Measurements from ENCODE around the gene SHROOM4. TPM values are rescaled to one million over a fixed set of nuclear protein-coding genes. Genes with fewer than 3 reads are reported as not detected.
A peak's percentile ranks its signal among the peaks of the same experiment; 100 is the strongest.

SHROOM4 gene
- 2.4 and 2.5 TPM in 2 replicates for total RNA-seq
- long read RNA-seq, partial matches to known transcripts: 1 of 1 reads
- long read RNA-seq, other reads (novel, unspliced or antisense): 0 of 1 reads

- H3K9me3 Mint-ChIP-seq (ENCODE audit: unreplicated experiment): no peaks in the 10 kb centered on the region
- H3K4me1 Mint-ChIP-seq (ENCODE audit: unreplicated experiment): peaks cover 2% of the 10 kb centered on the region
- peak; percentile 84 for DNase-seq (ENCODE audit: extremely low spot score, unreplicated experiment)
- no peaks in the 10 kb centered on the region for H3K27me3 Mint-ChIP-seq (ENCODE audit: unreplicated experiment)
- peak within 1 kb of the TSS; percentile 76 for H3K27ac Mint-ChIP-seq (ENCODE audit: unreplicated experiment)
- no peaks in the 10 kb centered on the region for H3K36me3 Mint-ChIP-seq (ENCODE audit: unreplicated experiment)
- TF ChIP-seq CTCF (IDR thresholded peaks at IDR 0.05): no peak
- peak within 1 kb of the TSS; percentile 77 for H3K4me3 Mint-ChIP-seq (ENCODE audit: unreplicated experiment)
Measured at GRCh38 chrX:50813843-50814661, at the start of gene SHROOM4. Gene SHROOM4, minus strand, starts transcription at chrX:50814194. Its CDS starts 176 bp downstream, at chrX:50814018.

- Mint-ChIP-seq H3K9me3 (ENCODE audit: unreplicated experiment) (peaks cover 9% of the 10 kb centered on the region), H3K27me3 (ENCODE audit: unreplicated experiment) (no peaks in the 10 kb centered on the region), H3K4me3 (ENCODE audit: unreplicated experiment) (no peak overlapping the region), H3K4me1 (ENCODE audit: unreplicated experiment) (no peaks in the 10 kb centered on the region), H3K27ac (ENCODE audit: unreplicated experiment) (no peak overlapping the region), H3K36me3 (ENCODE audit: unreplicated experiment) (no peaks in the 10 kb centered on the region)
- TF ChIP-seq CTCF (IDR thresholded peaks at IDR 0.05): no peak
- no peak for DNase-seq (ENCODE audit: extremely low spot score, unreplicated experiment)
Measured at GRCh38 chrX:50863471-50863870, 49.5 kb upstream of the SHROOM4 start.

GRCh38 chrX:50860518-50860917 lies 46.5 kb upstream of the SHROOM4 start:
- Mint-ChIP-seq H3K4me3 (ENCODE audit: unreplicated experiment) (no peak overlapping the region), H3K4me1 (ENCODE audit: unreplicated experiment) (no peaks in the 10 kb centered on the region), H3K36me3 (ENCODE audit: unreplicated experiment) (no peaks in the 10 kb centered on the region), H3K27me3 (ENCODE audit: unreplicated experiment) (no peaks in the 10 kb centered on the region), H3K27ac (ENCODE audit: unreplicated experiment) (no peak overlapping the region), H3K9me3 (ENCODE audit: unreplicated experiment) (peaks cover 12% of the 10 kb centered on the region)
- TF ChIP-seq CTCF (IDR thresholded peaks at IDR 0.05): no peak
- no peak for DNase-seq (ENCODE audit: extremely low spot score, unreplicated experiment)

- Mint-ChIP-seq H3K9me3 (ENCODE audit: unreplicated experiment) (peaks cover 19% of the 10 kb centered on the region), H3K36me3 (ENCODE audit: unreplicated experiment) (no peaks in the 10 kb centered on the region), H3K4me3 (ENCODE audit: unreplicated experiment) (no peak overlapping the region), H3K4me1 (ENCODE audit: unreplicated experiment) (no peaks in the 10 kb centered on the region), H3K27ac (ENCODE audit: unreplicated experiment) (no peak overlapping the region), H3K27me3 (ENCODE audit: unreplicated experiment) (no peaks in the 10 kb centered on the region)
- no peak for DNase-seq (ENCODE audit: extremely low spot score, unreplicated experiment)
- no peak for TF ChIP-seq CTCF (IDR thresholded peaks at IDR 0.05)
Measured at GRCh38 chrX:50858548-50858947, 44.6 kb upstream of the SHROOM4 start.

- Mint-ChIP-seq H3K27me3 (ENCODE audit: unreplicated experiment) (no peaks in the 10 kb centered on the region), H3K36me3 (ENCODE audit: unreplicated experiment) (no peaks in the 10 kb centered on the region), H3K4me1 (ENCODE audit: unreplicated experiment) (no peaks in the 10 kb centered on the region), H3K9me3 (ENCODE audit: unreplicated experiment) (peaks cover 24% of the 10 kb centered on the region), H3K27ac (ENCODE audit: unreplicated experiment) (no peak overlapping the region), H3K4me3 (ENCODE audit: unreplicated experiment) (no peak overlapping the region)
- TF ChIP-seq CTCF (IDR thresholded peaks at IDR 0.05): no peak
- DNase-seq (ENCODE audit: extremely low spot score, unreplicated experiment): no peak
Measured at GRCh38 chrX:50853399-50853798, 39.4 kb upstream of the SHROOM4 start.

Measured in osteocyte (in vitro differentiated cells).